HCT116 (cell line): ENCODE results near the gene KASH5. TPM values are rescaled to one million over a fixed set of nuclear protein-coding genes. Genes with fewer than 3 reads are reported as not detected.

Experiments
- ATAC-seq: fragments of 200-7000 bp; cut with Tn5 transposase; 2 replicates; pipeline ENCODE4 v1.9.1; 2020; ENCODE audit warnings: mild to moderate bottlenecking, moderate library complexity
- BruUV-seq: library from RNA; stranded (reverse); fragments of 400-500 nt; replicated peaks from 2 replicates; lab custom pipeline; 2021; lab: Mats Ljungman, UMichigan
- CTCF ChIA-PET: fragments of 300-600 bp; sonication (Branson Sonifier 250); formaldehyde crosslinking; loops from one replicate; lab custom pipeline; 2021; ENCODE audit warnings: antibody characterized with exemption; lab: Charles Lee
- POLR2A ChIA-PET: fragments of 300-600, 350-600 bp; sonication (Branson Sonifier 250); formaldehyde crosslinking; loops from one replicate; lab custom pipeline; 2021; ENCODE audit warnings: antibody characterized with exemption; lab: Charles Lee
- RAD21 ChIA-PET, 2 experiments: fragments of 300-600 bp; sonication (Branson Sonifier 250); formaldehyde crosslinking; loops; one replicate each; lab custom pipeline; 2023; ENCODE audit warnings: low total read pairs in 2 of 2; ENCODE audit not compliant: uncharacterized antibody in 2 of 2, unreplicated experiment in 2 of 2, low non-redundant PET in 1 of 2; lab: Charles Lee
- DNase-seq: peaks from one replicate; pipeline ENCODE4 v3.0.0-alpha.2; 2010; ENCODE audit warnings: low read depth, low spot score
- H2AFZ ChIP-seq: fragments of 200-600 bp; shearing (Covaris generic), sonication (generic); 2 replicates; pipeline ENCODE4 v1.6.1; 2017; ENCODE audit warnings: low read depth, mixed run types, mixed read lengths, antibody characterized with exemption, low read length; ENCODE audit not compliant: poor library complexity, severe bottlenecking
- H3K27ac ChIP-seq: 2 replicates; pipeline ENCODE4 v1.5.1; 2012; ENCODE audit warnings: low read depth, low read length
- H3K27me3 ChIP-seq: fragments of 200-600 bp; sonication (generic); 2 replicates; pipeline ENCODE4 v1.6.1; 2016; ENCODE audit warnings: mixed run types, low read length, mixed read lengths; ENCODE audit not compliant: insufficient read depth
- H3K36me3 ChIP-seq, 2 experiments: fragments of 200-500 bp in 1 of 2; fragments of 200-600 bp in 1 of 2; sonication (Bioruptor generic) in 1 of 2; sonication (generic) in 1 of 2; 2 replicates each; pipeline versions ENCODE4 v1.5.1 to v1.6.1; 2014 to 2016; ENCODE audit warnings: low read length in 2 of 2, inconsistent platforms in 1 of 2, mixed read lengths in 1 of 2, mixed run types in 1 of 2; ENCODE audit not compliant: insufficient read depth in 2 of 2, control insufficient read depth in 1 of 2
- H3K4me1 ChIP-seq, 2 experiments: fragments of 200-600 bp in 1 of 2; sonication (generic) in 1 of 2; 2 replicates each; pipeline versions ENCODE4 v1.5.1 to v1.6.1; 2012 to 2017; ENCODE audit warnings: low read length in 2 of 2, inconsistent platforms in 1 of 2, mild to moderate bottlenecking in 1 of 2, mixed read lengths in 1 of 2, mixed run types in 1 of 2, moderate library complexity in 1 of 2; ENCODE audit not compliant: insufficient read depth in 2 of 2, control insufficient read depth in 1 of 2
- H3K4me2 ChIP-seq: fragments of 200-600 bp; sonication (generic); 2 replicates; pipeline ENCODE4 v1.6.1; 2017; ENCODE audit warnings: mixed run types, low read length, mixed read lengths
- H3K4me3 ChIP-seq, 2 experiments: fragments of 200-600 bp in 1 of 2; sonication (generic) in 1 of 2; replicated peaks in 1 of 2; 2 replicates each; pipeline ENCODE4 v1.5.1; 2011 to 2016; ENCODE audit warnings: low read length in 2 of 2, control low read depth in 1 of 2, low read depth in 1 of 2, mild to moderate bottlenecking in 1 of 2, mixed read lengths in 1 of 2, mixed run types in 1 of 2
- H3K79me2 ChIP-seq: fragments of 200-600 bp; sonication (generic); 2 replicates; pipeline ENCODE4 v1.6.1; 2017; ENCODE audit warnings: mild to moderate bottlenecking, mixed run types, low read length, moderate library complexity, mixed read lengths; ENCODE audit not compliant: insufficient read depth
- H3K9ac ChIP-seq: fragments of 200-600 bp; sonication (generic); 2 replicates; pipeline ENCODE4 v1.6.1; 2016; ENCODE audit warnings: low read length, mixed read lengths
- H3K9me2 ChIP-seq: fragments of 200-600 bp; sonication (generic), shearing (Covaris generic); 2 replicates; pipeline ENCODE4 v1.6.1; 2017; ENCODE audit warnings: mixed run types, mild to moderate bottlenecking, moderate library complexity; ENCODE audit not compliant: insufficient read depth
- H3K9me3 ChIP-seq, 2 experiments: fragments of 200-500 bp in 1 of 2; fragments of 200-600 bp in 1 of 2; sonication (Bioruptor generic) in 1 of 2; sonication (generic) in 1 of 2; 2 replicates each; pipeline ENCODE4 v1.6.1; 2014 to 2017; ENCODE audit warnings: low read length in 2 of 2, mixed read lengths in 2 of 2, inconsistent platforms in 1 of 2, low read depth in 1 of 2, mild to moderate bottlenecking in 1 of 2, mixed run types in 1 of 2, moderate library complexity in 1 of 2; ENCODE audit not compliant: control insufficient read depth in 1 of 2, insufficient read depth in 1 of 2
- H4K20me1 ChIP-seq: fragments of 200-600 bp; sonication (generic), shearing (Covaris generic); 2 replicates; pipeline ENCODE4 v1.6.1; 2017; ENCODE audit warnings: mixed run types, mild to moderate bottlenecking, moderate library complexity; ENCODE audit not compliant: insufficient read depth
- CBX3 ChIP-seq: IDR thresholded peaks from 2 replicates; pipeline ENCODE4 v1.6.1; 2012; ENCODE audit warnings: low read depth
- EZH2 ChIP-seq: fragments of 200-600 bp; sonication (generic); IDR thresholded peaks from 2 replicates; pipeline ENCODE4 v1.6.1; 2017; ENCODE audit warnings: antibody characterized with exemption, mixed run types
- EZH2phosphoT487 ChIP-seq: fragments of 200-600 bp; IDR thresholded peaks from 2 replicates; pipeline ENCODE4 v1.6.1; 2018; ENCODE audit warnings: antibody characterized with exemption, borderline replicate concordance
- JUND ChIP-seq: IDR thresholded peaks from 2 replicates; pipeline ENCODE4 v1.6.1; 2012
- TCF7L2 ChIP-seq: IDR thresholded peaks from 2 replicates; pipeline ENCODE4 v1.7.0; 2011; ENCODE audit warnings: borderline replicate concordance, inconsistent platforms; ENCODE audit not compliant: insufficient read depth, insufficient read length; ENCODE audit errors: extremely low read depth
- ZFX ChIP-seq: fragments of 450-650 bp; IDR thresholded peaks from 2 replicates; pipeline ENCODE4 v1.6.1; 2017
- intact Hi-C: fragments of 100-400 bp; cut with micrococcal nuclease; formaldehyde crosslinking; loops from 2 replicates; pipeline ENCODE4 v1.10.0; 2022
- total RNA-seq: library from RNA; stranded (reverse); gene quantifications from one replicate; pipeline ENCODE4 v1.2.1, GENCODE V29; 2021; ENCODE audit not compliant: unreplicated experiment
- TF ChIP-seq, protein P1 (sequence below): IDR thresholded peaks from 2 replicates; pipeline ENCODE4 v1.6.1; 2011; ENCODE audit warnings: mild to moderate bottlenecking, low read length, moderate library complexity; ENCODE audit not compliant: insufficient replicate concordance; ENCODE audit errors: extremely low read depth
- TF ChIP-seq, protein P2 (sequence below): IDR thresholded peaks from 2 replicates; pipeline ENCODE4 v1.6.1; 2012
- TF ChIP-seq, protein P3 (sequence below), 3 experiments: fragments of 200-600 bp in 1 of 3; sonication (generic) in 1 of 3; IDR thresholded peaks in 2 of 3; conservative IDR thresholded peaks in 1 of 3; 2 replicates each; pipeline ENCODE4 v1.5.1; 2012 to 2017; ENCODE audit warnings: low read depth in 2 of 3, low read length in 2 of 3, antibody characterized with exemption in 1 of 3, borderline replicate concordance in 1 of 3, control low read depth in 1 of 3, mild to moderate bottlenecking in 1 of 3, mixed read lengths in 1 of 3, mixed run types in 1 of 3, moderate library complexity in 1 of 3; ENCODE audit not compliant: insufficient read depth in 1 of 3

Gene KASH5
- total RNA-seq, 1 experiment from 2014 or later: not detected

DNA sequence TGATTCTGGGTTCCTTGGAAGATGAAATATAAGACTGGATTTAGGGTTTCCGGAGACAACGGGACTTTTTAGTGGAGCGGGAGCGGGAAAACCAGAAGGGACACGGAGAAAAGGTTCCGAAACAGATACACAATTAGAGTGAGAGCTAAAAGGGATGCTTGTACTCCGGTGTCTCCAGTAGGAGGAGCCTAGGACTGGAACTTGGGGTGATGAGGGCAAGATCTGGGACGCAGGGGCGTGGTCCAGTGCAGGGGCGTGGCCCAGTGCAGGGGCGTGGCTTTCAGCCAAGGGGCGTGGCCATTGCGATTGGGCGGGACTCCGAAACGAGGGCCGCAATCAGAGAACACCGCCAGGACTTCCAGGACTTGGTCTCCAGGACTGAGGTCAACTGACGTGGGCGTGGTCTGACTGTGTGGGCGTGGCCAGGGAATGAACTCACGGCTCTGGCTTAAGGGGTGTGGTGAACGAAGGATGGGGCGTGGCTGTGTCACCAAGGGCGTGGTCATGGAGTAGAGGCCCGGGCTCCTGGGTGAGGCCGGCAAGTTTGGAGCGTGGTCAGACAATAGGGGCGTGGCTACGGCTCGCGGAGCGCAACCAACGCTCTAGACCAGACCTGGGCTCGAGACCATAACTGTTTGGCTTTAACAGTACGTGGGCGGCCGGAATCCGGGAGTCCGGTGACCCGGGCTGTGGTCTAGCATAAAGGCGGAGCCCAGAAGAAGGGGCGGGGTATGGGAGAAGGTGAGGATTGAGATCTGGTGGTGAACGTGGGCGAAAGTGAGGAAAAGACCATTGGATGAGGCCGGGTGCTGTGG is 24.6 kb upstream of the KASH5 start, which contains the start of gene DKKL1 (continued):
- TF ChIP-seq, protein P1, sequence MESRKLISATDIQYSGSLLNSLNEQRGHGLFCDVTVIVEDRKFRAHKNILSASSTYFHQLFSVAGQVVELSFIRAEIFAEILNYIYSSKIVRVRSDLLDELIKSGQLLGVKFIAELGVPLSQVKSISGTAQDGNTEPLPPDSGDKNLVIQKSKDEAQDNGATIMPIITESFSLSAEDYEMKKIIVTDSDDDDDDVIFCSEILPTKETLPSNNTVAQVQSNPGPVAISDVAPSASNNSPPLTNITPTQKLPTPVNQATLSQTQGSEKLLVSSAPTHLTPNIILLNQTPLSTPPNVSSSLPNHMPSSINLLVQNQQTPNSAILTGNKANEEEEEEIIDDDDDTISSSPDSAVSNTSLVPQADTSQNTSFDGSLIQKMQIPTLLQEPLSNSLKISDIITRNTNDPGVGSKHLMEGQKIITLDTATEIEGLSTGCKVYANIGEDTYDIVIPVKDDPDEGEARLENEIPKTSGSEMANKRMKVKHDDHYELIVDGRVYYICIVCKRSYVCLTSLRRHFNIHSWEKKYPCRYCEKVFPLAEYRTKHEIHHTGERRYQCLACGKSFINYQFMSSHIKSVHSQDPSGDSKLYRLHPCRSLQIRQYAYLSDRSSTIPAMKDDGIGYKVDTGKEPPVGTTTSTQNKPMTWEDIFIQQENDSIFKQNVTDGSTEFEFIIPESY: no peak
- TF ChIP-seq JUND (no peak), ZFX (no peak)
- TF ChIP-seq, protein P2, sequence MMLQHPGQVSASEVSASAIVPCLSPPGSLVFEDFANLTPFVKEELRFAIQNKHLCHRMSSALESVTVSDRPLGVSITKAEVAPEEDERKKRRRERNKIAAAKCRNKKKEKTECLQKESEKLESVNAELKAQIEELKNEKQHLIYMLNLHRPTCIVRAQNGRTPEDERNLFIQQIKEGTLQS: no peak
- TF ChIP-seq, all 23 proteins: peak for 6

DNA sequence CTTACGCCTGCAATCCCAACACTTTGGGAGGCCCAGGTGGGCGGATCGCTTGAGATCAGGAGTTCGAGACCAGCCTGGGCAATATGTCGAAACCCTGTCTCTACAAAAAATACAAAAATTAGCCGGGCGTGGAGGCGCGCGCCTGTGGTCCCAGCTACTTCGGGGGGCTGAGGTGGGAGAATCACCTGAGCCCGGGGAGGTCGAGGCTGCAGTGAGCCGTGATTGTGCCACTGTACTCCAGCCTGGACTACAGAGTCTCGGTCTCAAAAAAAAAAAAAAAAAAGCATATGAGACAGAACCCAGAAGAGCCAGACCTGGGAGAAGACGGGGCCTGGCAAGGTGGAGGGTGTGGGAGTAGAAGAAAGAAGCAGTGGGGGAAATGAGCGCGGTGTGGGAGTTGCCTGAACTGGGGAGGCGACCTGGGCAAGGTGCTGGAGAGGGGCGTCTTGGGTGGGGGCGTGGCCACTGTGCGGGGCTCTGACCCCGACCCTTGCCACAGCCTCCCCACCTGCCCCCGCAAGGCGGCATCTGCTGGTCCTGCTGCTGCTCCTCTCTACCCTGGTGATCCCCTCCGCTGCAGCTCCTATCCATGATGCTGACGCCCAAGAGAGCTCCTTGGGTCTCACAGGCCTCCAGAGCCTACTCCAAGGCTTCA is 23.8 kb upstream of the KASH5 start:
- Histone ChIP-seq H3K4me1 (peaks cover 10 to 27% of the 10 kb centered on the region in 2 experiments), H2AFZ (no peak overlapping the region), H3K79me2 (peaks cover 4% of the 10 kb centered on the region; the same call in 1 of the 2 replicates), H3K27ac (peak overlapping the region; percentile 80), H3K27me3 (no peaks in the 10 kb centered on the region), H3K9ac (peak overlapping the region; percentile 44), H3K9me2 (no peaks in the 10 kb centered on the region), H3K9me3 (peaks cover 2 to 6% of the 10 kb centered on the region in 2 experiments; a peak in 2 of 4 replicates), H4K20me1 (no peaks in the 10 kb centered on the region), H3K4me3 (peak overlapping the region; percentile 24 to 42), H3K4me2 (peak overlapping the region; percentile 100), H3K36me3 (peaks cover 3% of the 10 kb centered on the region in 2 experiments; a peak in 2 of 4 replicates)
- ATAC-seq (no peak), DNase-seq (no peak)
- ChIA-PET RAD21 (no interaction called here), CTCF (no interaction called here), POLR2A (interaction anchor here (1.7 kb wide), 1 partner anchor 89 kb away, joined by 14 read pairs; the partner anchor contains the start of gene ALDH16A1)
- no peak for TF ChIP-seq JUND
- TF ChIP-seq, protein P3, sequence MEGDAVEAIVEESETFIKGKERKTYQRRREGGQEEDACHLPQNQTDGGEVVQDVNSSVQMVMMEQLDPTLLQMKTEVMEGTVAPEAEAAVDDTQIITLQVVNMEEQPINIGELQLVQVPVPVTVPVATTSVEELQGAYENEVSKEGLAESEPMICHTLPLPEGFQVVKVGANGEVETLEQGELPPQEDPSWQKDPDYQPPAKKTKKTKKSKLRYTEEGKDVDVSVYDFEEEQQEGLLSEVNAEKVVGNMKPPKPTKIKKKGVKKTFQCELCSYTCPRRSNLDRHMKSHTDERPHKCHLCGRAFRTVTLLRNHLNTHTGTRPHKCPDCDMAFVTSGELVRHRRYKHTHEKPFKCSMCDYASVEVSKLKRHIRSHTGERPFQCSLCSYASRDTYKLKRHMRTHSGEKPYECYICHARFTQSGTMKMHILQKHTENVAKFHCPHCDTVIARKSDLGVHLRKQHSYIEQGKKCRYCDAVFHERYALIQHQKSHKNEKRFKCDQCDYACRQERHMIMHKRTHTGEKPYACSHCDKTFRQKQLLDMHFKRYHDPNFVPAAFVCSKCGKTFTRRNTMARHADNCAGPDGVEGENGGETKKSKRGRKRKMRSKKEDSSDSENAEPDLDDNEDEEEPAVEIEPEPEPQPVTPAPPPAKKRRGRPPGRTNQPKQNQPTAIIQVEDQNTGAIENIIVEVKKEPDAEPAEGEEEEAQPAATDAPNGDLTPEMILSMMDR (IDR thresholded peaks at IDR 0.05 in 2 of 3, conservative IDR thresholded peaks at IDR 0.05 in 1 of 3; ENCODE audit: borderline replicate concordance in 1 of 3, insufficient read depth in 1 of 3, low read depth in 2 of 3, low read length in 2 of 3): no peak
- no peak for TF ChIP-seq EZH2phosphoT487
- TF ChIP-seq EZH2: no peak
- no peak for TF ChIP-seq TCF7L2
- no peak for TF ChIP-seq CBX3
- intact Hi-C loops: no loop called here
- BruUV-seq: no TSS peak
